T-helper 2 cell (primary cell): ENCODE data around the gene AGRN.

Experiments
- DNase-seq, 5 experiments: peaks; one replicate each; pipeline versions ENCODE4 v3.0.0 to v3.0.0-alpha.2; 2012 to 2022

Gene AGRN

GRCh38 chr1:1039145-1039910, 19.4 kb downstream of the AGRN start:
- DNase-seq = peak in 1 of 5 experiments; percentile 59

- DNase-seq = peak; percentile 60 to 93 (median 72)
Observed at GRCh38 chr1:1040004-1040991, 20.4 kb downstream of the AGRN start.

- DNase-seq = no peak
Observed at GRCh38 chr1:1041092-1041523, 21.2 kb downstream of the AGRN start.

GRCh38 chr1:1041873-1042272, 22.0 kb downstream of the AGRN start:
- DNase-seq = no peak

GRCh38 chr1:1042835-1043234, 22.9 kb downstream of the AGRN start:
- DNase-seq = no peak

DNA sequence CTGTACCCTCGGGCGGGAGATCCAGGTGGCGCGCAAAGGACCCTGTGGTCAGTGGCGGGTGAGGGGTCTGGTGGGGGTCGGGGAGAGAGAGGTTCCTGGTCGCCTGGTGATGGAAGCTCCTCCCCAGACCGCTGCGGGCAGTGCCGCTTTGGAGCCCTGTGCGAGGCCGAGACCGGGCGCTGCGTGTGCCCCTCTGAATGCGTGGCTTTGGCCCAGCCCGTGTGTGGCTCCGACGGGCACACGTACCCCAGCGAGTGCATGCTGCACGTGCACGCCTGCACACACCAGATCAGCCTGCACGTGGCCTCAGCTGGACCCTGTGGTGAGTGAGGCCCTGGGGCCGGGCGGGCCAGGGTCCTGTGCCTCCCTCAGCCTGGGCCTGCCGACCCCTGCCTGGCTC, 23.5 kb downstream of the AGRN start:
- no peak for DNase-seq

DNA sequence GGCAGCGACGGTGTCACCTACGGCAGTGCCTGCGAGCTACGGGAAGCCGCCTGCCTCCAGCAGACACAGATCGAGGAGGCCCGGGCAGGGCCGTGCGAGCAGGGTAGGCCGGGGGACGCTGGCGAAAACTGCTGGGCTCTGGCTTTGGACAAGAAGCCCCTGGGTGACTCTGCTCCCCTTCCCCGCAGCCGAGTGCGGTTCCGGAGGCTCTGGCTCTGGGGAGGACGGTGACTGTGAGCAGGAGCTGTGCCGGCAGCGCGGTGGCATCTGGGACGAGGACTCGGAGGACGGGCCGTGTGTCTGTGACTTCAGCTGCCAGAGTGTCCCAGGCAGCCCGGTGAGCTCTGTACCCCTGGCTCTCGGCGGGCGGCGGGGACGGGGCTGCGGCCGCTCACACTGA, 24.0 kb downstream of the AGRN start:
- DNase-seq = no peak

DNA sequence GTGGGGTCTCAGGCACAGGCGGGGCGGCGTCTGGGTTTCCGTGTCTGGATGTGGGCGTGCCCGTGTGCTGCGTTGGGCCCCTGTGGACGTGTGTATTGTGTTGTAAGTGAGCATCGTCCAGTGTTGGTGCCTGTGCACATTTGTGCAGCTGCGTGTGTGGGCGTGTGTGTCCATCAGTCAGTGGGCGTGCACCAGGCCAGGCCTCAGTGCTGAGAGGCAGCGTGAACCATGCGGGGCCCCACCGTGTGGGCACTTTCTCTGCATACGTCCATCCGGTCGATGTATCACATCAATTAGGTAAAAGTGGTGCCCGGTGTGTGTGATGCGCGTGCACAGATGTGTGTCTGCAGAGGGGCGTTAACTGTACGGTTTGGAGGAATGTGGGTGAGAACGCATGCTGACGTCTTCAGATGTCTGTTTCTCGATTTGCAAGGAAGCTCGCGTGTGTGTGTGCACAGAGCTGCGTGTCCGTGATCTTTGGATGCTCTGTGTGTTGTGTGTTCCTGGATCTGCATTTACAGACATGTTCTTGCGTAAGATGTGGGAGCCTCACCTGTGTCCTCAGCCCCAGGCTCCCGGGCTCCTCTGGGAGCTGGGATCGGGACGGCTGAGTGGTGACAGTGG, 24.6 kb downstream of the AGRN start:
- DNase-seq = no peak

- no peak for DNase-seq
Observed at GRCh38 chr1:1045129-1045528, 25.2 kb downstream of the AGRN start.

GRCh38 chr1:1046243-1046642, 26.3 kb downstream of the AGRN start:
- DNase-seq = no peak

DNA sequence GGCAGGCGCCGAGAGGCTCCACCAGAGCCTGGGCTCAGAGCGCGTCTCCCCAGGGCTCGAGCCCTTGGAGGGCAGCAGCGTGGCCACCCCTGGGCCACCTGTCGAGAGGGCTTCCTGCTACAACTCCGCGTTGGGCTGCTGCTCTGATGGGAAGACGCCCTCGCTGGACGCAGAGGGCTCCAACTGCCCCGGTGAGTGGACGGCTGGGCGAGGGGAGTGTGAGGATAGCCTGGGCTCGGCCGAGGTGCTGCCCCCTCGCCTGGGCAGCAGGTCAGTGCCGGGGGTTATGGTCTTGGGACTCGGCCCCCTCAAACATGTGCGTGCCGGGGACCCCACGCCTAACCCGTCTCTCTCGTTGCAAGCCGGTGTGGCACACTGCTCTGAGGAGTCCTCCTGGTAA, 26.8 kb downstream of the AGRN start:
- no peak for DNase-seq

GRCh38 chr1:1047407-1047806, 27.5 kb downstream of the AGRN start:
- DNase-seq = no peak

DNA sequence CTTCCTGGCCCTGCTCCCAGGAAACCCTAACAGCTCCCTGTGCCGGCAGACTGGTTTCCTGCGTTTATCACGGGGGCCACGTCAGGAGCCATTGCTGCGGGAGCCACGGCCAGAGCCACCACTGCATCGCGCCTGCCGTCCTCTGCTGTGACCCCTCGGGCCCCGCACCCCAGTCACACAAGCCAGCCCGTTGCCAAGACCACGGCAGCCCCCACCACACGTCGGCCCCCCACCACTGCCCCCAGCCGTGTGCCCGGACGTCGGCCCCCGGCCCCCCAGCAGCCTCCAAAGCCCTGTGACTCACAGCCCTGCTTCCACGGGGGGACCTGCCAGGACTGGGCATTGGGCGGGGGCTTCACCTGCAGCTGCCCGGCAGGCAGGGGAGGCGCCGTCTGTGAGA, 28.0 kb downstream of the AGRN start:
- no peak for DNase-seq

GRCh38 chr1:1048765-1049164, 28.8 kb downstream of the AGRN start:
- no peak for DNase-seq

- no peak for DNase-seq
Observed at GRCh38 chr1:1049318-1050165, 29.6 kb downstream of the AGRN start.

DNA sequence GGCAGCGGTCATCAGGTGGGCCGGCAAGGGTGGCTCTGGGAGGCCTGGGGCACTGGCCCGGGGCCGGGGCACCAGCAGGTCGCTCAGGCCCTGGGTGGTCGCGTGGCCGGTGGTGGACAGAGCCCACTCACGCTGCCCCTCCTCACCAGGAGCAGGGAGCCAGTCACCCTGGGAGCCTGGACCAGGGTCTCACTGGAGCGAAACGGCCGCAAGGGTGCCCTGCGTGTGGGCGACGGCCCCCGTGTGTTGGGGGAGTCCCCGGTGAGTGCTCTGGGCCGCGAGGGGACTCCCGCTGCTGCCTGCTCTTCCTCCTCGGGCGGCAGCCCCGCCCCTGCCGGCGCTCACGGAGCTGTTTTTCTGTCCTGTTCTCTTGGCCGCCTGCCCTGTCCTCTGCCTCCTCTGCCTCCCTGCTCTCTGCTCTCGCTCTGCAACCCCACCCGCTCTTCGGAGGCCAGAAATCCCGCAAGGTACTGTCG, 30.7 kb downstream of the AGRN start:
- DNase-seq = no peak

GRCh38 chr1:1051127-1051810, 31.3 kb downstream of the AGRN start:
- DNase-seq = no peak

GRCh38 chr1:1052003-1052840, 32.3 kb downstream of the AGRN start:
- no peak for DNase-seq

- DNase-seq = no peak
Observed at GRCh38 chr1:1053022-1053421, 33.1 kb downstream of the AGRN start.

GRCh38 chr1:1053682-1054081, 33.8 kb downstream of the AGRN start:
- no peak for DNase-seq
